Peyer's patch (tissue), 4 donors: ENCODE results near the gene DNHD1.

Experiments
- POLR2A ChIP-seq, 2 donors: fragments of 450-650 bp; IDR thresholded peaks; one replicate each; pipeline ENCODE4 v1.5.1; 2017; ENCODE audit warnings: antibody characterized with exemption in 2 of 2, mild to moderate bottlenecking in 2 of 2, moderate library complexity in 2 of 2
- TF ChIP-seq, protein P1 (sequence below), 6 experiments: fragments of 450-650 bp in 4 of 6; fragments of 200-600 bp in 2 of 6; sonication (generic) in 1 of 6; IDR thresholded peaks; one replicate each; pipeline ENCODE4 v1.5.1; 2017 to 2019; ENCODE audit warnings: antibody characterized with exemption in 6 of 6, mild to moderate bottlenecking in 3 of 6, moderate library complexity in 1 of 6

DNA sequence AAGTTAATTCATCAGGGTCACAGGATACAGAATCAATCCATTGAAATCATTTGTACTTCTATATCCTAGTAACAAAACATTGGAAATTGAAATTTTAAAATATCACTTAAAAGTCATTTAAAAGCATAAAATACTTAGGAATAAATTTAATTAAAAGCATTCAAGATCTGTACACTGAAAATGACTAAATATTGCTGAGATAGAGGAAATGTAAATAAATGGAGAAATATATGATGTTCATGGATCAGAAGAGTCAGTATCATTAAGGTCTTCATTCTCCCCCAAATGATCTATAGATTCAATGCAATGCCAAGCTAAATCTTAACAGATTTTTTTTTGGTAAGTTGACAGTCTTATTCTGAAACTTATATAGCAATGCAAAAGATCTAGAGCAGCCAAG, 56.6 kb downstream of the DNHD1 start:
- TF ChIP-seq, protein P1, sequence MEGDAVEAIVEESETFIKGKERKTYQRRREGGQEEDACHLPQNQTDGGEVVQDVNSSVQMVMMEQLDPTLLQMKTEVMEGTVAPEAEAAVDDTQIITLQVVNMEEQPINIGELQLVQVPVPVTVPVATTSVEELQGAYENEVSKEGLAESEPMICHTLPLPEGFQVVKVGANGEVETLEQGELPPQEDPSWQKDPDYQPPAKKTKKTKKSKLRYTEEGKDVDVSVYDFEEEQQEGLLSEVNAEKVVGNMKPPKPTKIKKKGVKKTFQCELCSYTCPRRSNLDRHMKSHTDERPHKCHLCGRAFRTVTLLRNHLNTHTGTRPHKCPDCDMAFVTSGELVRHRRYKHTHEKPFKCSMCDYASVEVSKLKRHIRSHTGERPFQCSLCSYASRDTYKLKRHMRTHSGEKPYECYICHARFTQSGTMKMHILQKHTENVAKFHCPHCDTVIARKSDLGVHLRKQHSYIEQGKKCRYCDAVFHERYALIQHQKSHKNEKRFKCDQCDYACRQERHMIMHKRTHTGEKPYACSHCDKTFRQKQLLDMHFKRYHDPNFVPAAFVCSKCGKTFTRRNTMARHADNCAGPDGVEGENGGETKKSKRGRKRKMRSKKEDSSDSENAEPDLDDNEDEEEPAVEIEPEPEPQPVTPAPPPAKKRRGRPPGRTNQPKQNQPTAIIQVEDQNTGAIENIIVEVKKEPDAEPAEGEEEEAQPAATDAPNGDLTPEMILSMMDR (IDR thresholded peaks at IDR 0.05) = no peak
- no peak for TF ChIP-seq POLR2A (IDR thresholded peaks at IDR 0.05)
